SK-N-SH (cell line): ENCODE results near the gene EOMES. TPM values are rescaled to one million over a fixed set of nuclear protein-coding genes. Genes with fewer than 3 reads are reported as not detected.

Experiments used
- CTCF ChIA-PET: fragments of 300-600, 350-600 bp; formaldehyde crosslinking; extraction: SDS; loops from one replicate; lab custom pipeline; 2021; lab: Yijun Ruan, JAX
- POLR2A ChIA-PET: fragments of 350-600 bp; sonication (Branson Sonifier 250); formaldehyde crosslinking; extraction: SDS; loops from one replicate; lab custom pipeline; 2020; ENCODE audit warnings: antibody characterized with exemption, inconsistent platforms; lab: Yijun Ruan, JAX
- DNase-seq: peaks from one replicate; pipeline ENCODE4 v3.0.0; 2012
- H2AFZ ChIP-seq: fragments of 200-600 bp; sonication (generic); 2 replicates; pipeline ENCODE4 v1.8.1; 2016; ENCODE audit warnings: antibody characterized with exemption, mild to moderate bottlenecking, low read depth
- H3F3A ChIP-seq: fragments of 200-600 bp; sonication (generic); replicated peaks from 2 replicates; pipeline ENCODE3; 2016; ENCODE audit warnings: antibody characterized with exemption, mild to moderate bottlenecking; ENCODE audit not compliant: insufficient read depth
- H3K27ac ChIP-seq, 2 experiments: fragments of 200-500 bp in 1 of 2; fragments of 200-600 bp in 1 of 2; sonication (Bioruptor generic) in 1 of 2; sonication (generic), shearing (Covaris generic) in 1 of 2; 2 replicates each; pipeline versions ENCODE4 v1.5.1 to v1.6.1; 2014 to 2016; ENCODE audit warnings: low read depth in 2 of 2, inconsistent platforms in 1 of 2, low read length in 1 of 2, mild to moderate bottlenecking in 1 of 2, mixed read lengths in 1 of 2
- H3K27me3 ChIP-seq: fragments of 200-600 bp; sonication (generic), shearing (Covaris generic); 2 replicates; pipeline ENCODE4 v1.6.1; 2016; ENCODE audit warnings: mixed run types; ENCODE audit not compliant: insufficient read depth
- H3K36me3 ChIP-seq, 2 experiments: fragments of 200-500 bp in 1 of 2; fragments of 200-600 bp in 1 of 2; sonication (Bioruptor generic) in 1 of 2; sonication (generic) in 1 of 2; replicated peaks in 1 of 2; 2 replicates each; pipeline versions ENCODE3 to v1.5.1; 2014 to 2016; ENCODE audit warnings: low read length in 1 of 2, mild to moderate bottlenecking in 1 of 2; ENCODE audit not compliant: insufficient read depth in 2 of 2, control insufficient read depth in 1 of 2
- H3K4me1 ChIP-seq, 2 experiments: fragments of 200-500 bp in 1 of 2; fragments of 200-600 bp in 1 of 2; sonication (Bioruptor generic) in 1 of 2; sonication (generic), shearing (Covaris generic) in 1 of 2; 2 replicates each; pipeline versions ENCODE4 v1.5.1 to v1.6.1; 2014 to 2016; ENCODE audit warnings: low read depth in 1 of 2, low read length in 1 of 2, mixed run types in 1 of 2; ENCODE audit not compliant: insufficient read depth in 2 of 2, control insufficient read depth in 1 of 2
- H3K4me2 ChIP-seq: fragments of 200-600 bp; sonication (generic), shearing (Covaris generic); 2 replicates; pipeline ENCODE4 v1.6.1; 2017; ENCODE audit warnings: mixed run types
- H3K4me3 ChIP-seq, 2 experiments: fragments of 200-500 bp in 1 of 2; fragments of 200-600 bp in 1 of 2; sonication (Bioruptor generic) in 1 of 2; sonication (generic), shearing (Covaris generic) in 1 of 2; 2 replicates each; pipeline versions ENCODE4 v1.5.1 to v1.8.1; 2014 to 2016; ENCODE audit warnings: low read depth in 2 of 2, inconsistent platforms in 1 of 2, low read length in 1 of 2, mild to moderate bottlenecking in 1 of 2, mixed read lengths in 1 of 2, moderate library complexity in 1 of 2
- H3K79me2 ChIP-seq: fragments of 200-600 bp; sonication (generic); 2 replicates; pipeline ENCODE4 v1.8.1; 2017; ENCODE audit warnings: mild to moderate bottlenecking; ENCODE audit not compliant: insufficient read depth
- H3K9ac ChIP-seq: fragments of 200-600 bp; sonication (generic); 2 replicates; pipeline ENCODE4 v1.6.1; 2017; ENCODE audit warnings: mixed run types
- H3K9me2 ChIP-seq: fragments of 200-600 bp; sonication (generic); 2 replicates; pipeline ENCODE4 v1.6.1; 2017; ENCODE audit warnings: mixed run types
- H3K9me3 ChIP-seq: fragments of 200-600 bp; sonication (generic); 2 replicates; pipeline ENCODE4 v1.6.1; 2017; ENCODE audit warnings: mixed run types, mild to moderate bottlenecking, moderate library complexity
- H4K20me1 ChIP-seq: fragments of 200-600 bp; sonication (generic); 2 replicates; pipeline ENCODE4 v1.6.1; 2017; ENCODE audit warnings: mild to moderate bottlenecking, mixed run types; ENCODE audit not compliant: insufficient read depth
- CHD2 ChIP-seq: fragments of 150-350 bp; IDR thresholded peaks from 2 replicates; pipeline ENCODE4 v1.6.1; 2018; ENCODE audit warnings: low read length; ENCODE audit not compliant: partially characterized antibody
- EZH2phosphoT487 ChIP-seq: fragments of 200-600 bp; sonication (generic); IDR thresholded peaks from 2 replicates; pipeline ENCODE4 v1.6.1; 2017; ENCODE audit warnings: low read depth, mixed run types, mild to moderate bottlenecking, antibody characterized with exemption, moderate library complexity, borderline replicate concordance
- FOSL2 ChIP-seq: IDR thresholded peaks from 2 replicates; pipeline ENCODE4 v1.4.0; 2012; ENCODE audit warnings: low read depth, mild to moderate bottlenecking, moderate library complexity, borderline replicate concordance
- POLR2AphosphoS5 ChIP-seq: IDR thresholded peaks from 2 replicates; pipeline ENCODE4 v1.6.1; 2012; ENCODE audit warnings: low read depth, low read length
- RAD21 ChIP-seq: IDR thresholded peaks from 2 replicates; pipeline ENCODE4 v1.6.1; 2012; ENCODE audit warnings: mild to moderate bottlenecking, low read length
- SIN3A ChIP-seq: IDR thresholded peaks from 2 replicates; pipeline ENCODE4 v1.6.1; 2012; ENCODE audit warnings: low read depth, mild to moderate bottlenecking, low read length, moderate library complexity, borderline replicate concordance
- SMC3 ChIP-seq: IDR thresholded peaks from 2 replicates; pipeline ENCODE4 v1.6.1; 2012; ENCODE audit warnings: low read depth, low read length, improper control_type of control experiment
- TAF1 ChIP-seq: IDR thresholded peaks from 2 replicates; pipeline ENCODE4 v1.6.1; 2012; ENCODE audit warnings: low read depth, mild to moderate bottlenecking, low read length, moderate library complexity, borderline replicate concordance
- TCF12 ChIP-seq: IDR thresholded peaks from 2 replicates; pipeline ENCODE4 v1.4.0; 2012
- TEAD4 ChIP-seq: IDR thresholded peaks from 2 replicates; pipeline ENCODE4 v1.4.0; 2012; ENCODE audit warnings: mild to moderate bottlenecking, borderline replicate concordance; ENCODE audit not compliant: insufficient read depth
- YY1 ChIP-seq: IDR thresholded peaks from 2 replicates; pipeline ENCODE4 v1.4.0; 2012; ENCODE audit warnings: low read depth, mild to moderate bottlenecking
- ZBTB33 ChIP-seq: IDR thresholded peaks from 2 replicates; pipeline ENCODE4 v1.4.0; 2012; ENCODE audit warnings: low read depth, borderline replicate concordance
- WGBS: methylation state at CpG from one replicate; pipeline ENCODE4 v1.1.6; 2017; ENCODE audit warnings: low lambda C conversion rate; 5-methylcytosine and 5-hydroxymethylcytosine counted together
- polyA plus RNA-seq, 3 experiments: library from polyadenylated mRNA; depleted of rRNA; stranded (reverse); fragments of >200 nt; gene quantifications; 2 replicates each; pipeline ENCODE4 v1.2.3, GENCODE V29; 2012
- TF ChIP-seq, protein P1 (sequence below): IDR thresholded peaks from 2 replicates; pipeline ENCODE4 v1.4.0; 2012; ENCODE audit warnings: low read depth
- TF ChIP-seq, protein P2 (sequence below): IDR thresholded peaks from 2 replicates; pipeline ENCODE4 v1.6.1; 2012; ENCODE audit warnings: mild to moderate bottlenecking, low read depth, low read length, moderate library complexity
- TF ChIP-seq, protein P3 (sequence below): IDR thresholded peaks from 2 replicates; pipeline ENCODE4; 2012

The EOMES gene
- polyA plus RNA-seq, 1 of the 3 experiments (the other 2 are of a cell fraction): not detected

- 10% methylated on average over 1 of the region's 1 CpG for WGBS
- CTCF ChIA-PET: no interaction called here
Measured at GRCh38 chr3:27752926-27753325, 30.8 kb upstream of the EOMES start.

GRCh38 chr3:27749643-27750042 is 27.5 kb upstream of the EOMES start:
- no peaks in the 10 kb centered on the region for H3K4me1 ChIP-seq
- WGBS: 13% methylated on average over 1 of the region's 1 CpG
- H3K27me3 ChIP-seq: no peaks in the 10 kb centered on the region; the same call in 1 of the 2 replicates
- H3K36me3 ChIP-seq: no peaks in the 10 kb centered on the region
- no peaks in the 10 kb centered on the region for H3K9me3 ChIP-seq
- no peak overlapping the region for H3K4me3 ChIP-seq
- POLR2A ChIA-PET: no interaction called here
- H3K9ac ChIP-seq: no peak overlapping the region
- CTCF ChIA-PET: no interaction called here
- H2AFZ ChIP-seq: no peak overlapping the region
- no peak overlapping the region for H3K27ac ChIP-seq
- no peak for DNase-seq
- H3K4me2 ChIP-seq: no peak overlapping the region
- H3F3A ChIP-seq: no peaks in the 10 kb centered on the region
- H3K9me2 ChIP-seq: no peaks in the 10 kb centered on the region
- H4K20me1 ChIP-seq: no peaks in the 10 kb centered on the region
- H3K79me2 ChIP-seq: no peaks in the 10 kb centered on the region
- no peak for TF ChIP-seq RAD21
- TF ChIP-seq, protein P1, sequence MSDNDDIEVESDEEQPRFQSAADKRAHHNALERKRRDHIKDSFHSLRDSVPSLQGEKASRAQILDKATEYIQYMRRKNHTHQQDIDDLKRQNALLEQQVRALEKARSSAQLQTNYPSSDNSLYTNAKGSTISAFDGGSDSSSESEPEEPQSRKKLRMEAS: no peak
- no peak for TF ChIP-seq POLR2AphosphoS5
- no peak for TF ChIP-seq TEAD4
- TF ChIP-seq TCF12: 0 out of 2 replicates have a peak, but pooled peaks have one; percentile 4
- no peak for TF ChIP-seq CHD2
- TF ChIP-seq, protein P2, sequence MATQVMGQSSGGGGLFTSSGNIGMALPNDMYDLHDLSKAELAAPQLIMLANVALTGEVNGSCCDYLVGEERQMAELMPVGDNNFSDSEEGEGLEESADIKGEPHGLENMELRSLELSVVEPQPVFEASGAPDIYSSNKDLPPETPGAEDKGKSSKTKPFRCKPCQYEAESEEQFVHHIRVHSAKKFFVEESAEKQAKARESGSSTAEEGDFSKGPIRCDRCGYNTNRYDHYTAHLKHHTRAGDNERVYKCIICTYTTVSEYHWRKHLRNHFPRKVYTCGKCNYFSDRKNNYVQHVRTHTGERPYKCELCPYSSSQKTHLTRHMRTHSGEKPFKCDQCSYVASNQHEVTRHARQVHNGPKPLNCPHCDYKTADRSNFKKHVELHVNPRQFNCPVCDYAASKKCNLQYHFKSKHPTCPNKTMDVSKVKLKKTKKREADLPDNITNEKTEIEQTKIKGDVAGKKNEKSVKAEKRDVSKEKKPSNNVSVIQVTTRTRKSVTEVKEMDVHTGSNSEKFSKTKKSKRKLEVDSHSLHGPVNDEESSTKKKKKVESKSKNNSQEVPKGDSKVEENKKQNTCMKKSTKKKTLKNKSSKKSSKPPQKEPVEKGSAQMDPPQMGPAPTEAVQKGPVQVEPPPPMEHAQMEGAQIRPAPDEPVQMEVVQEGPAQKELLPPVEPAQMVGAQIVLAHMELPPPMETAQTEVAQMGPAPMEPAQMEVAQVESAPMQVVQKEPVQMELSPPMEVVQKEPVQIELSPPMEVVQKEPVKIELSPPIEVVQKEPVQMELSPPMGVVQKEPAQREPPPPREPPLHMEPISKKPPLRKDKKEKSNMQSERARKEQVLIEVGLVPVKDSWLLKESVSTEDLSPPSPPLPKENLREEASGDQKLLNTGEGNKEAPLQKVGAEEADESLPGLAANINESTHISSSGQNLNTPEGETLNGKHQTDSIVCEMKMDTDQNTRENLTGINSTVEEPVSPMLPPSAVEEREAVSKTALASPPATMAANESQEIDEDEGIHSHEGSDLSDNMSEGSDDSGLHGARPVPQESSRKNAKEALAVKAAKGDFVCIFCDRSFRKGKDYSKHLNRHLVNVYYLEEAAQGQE: no peak
- TF ChIP-seq, protein P3, sequence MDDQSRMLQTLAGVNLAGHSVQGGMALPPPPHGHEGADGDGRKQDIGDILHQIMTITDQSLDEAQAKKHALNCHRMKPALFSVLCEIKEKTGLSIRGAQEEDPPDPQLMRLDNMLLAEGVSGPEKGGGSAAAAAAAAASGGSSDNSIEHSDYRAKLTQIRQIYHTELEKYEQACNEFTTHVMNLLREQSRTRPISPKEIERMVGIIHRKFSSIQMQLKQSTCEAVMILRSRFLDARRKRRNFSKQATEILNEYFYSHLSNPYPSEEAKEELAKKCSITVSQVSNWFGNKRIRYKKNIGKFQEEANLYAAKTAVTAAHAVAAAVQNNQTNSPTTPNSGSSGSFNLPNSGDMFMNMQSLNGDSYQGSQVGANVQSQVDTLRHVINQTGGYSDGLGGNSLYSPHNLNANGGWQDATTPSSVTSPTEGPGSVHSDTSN: peak; percentile 23; the same call in 1 of the 2 replicates
- TF ChIP-seq FOSL2: no peak
- no peak for TF ChIP-seq ZBTB33

More at GRCh38 chr3:27752926-27753325, 30.8 kb upstream of the EOMES start:
- H3K9me2 ChIP-seq: no peaks in the 10 kb centered on the region
- H3F3A ChIP-seq: no peaks in the 10 kb centered on the region
- no peak overlapping the region for H3K4me3 ChIP-seq
- no peak overlapping the region for H3K4me2 ChIP-seq
- DNase-seq: no peak
- no peaks in the 10 kb centered on the region for H3K79me2 ChIP-seq
- no peaks in the 10 kb centered on the region; the same call in 1 of the 2 replicates for H3K27me3 ChIP-seq
- no peak overlapping the region for H3K27ac ChIP-seq
- no peaks in the 10 kb centered on the region for H3K36me3 ChIP-seq
- TF ChIP-seq TAF1 (no peak), EZH2phosphoT487 (no peak), SIN3A (no peak), RAD21 (no peak), ZBTB33 (no peak), SMC3 (no peak), YY1 (no peak)
- TF ChIP-seq, protein P3: no peak
- POLR2A ChIA-PET: no interaction called here
- no peak overlapping the region for H3K9ac ChIP-seq
- no peak overlapping the region for H2AFZ ChIP-seq
- no peaks in the 10 kb centered on the region for H3K4me1 ChIP-seq
- no peaks in the 10 kb centered on the region for H3K9me3 ChIP-seq
- H4K20me1 ChIP-seq: no peaks in the 10 kb centered on the region
